Osteocyte (in vitro differentiated cells): ENCODE results near the gene TTYH2. TPM values are rescaled to one million over a fixed set of nuclear protein-coding genes. Genes with fewer than 3 reads are reported as not detected.

Experiments used
- DNase-seq: peaks from one replicate; pipeline ENCODE4 v3.0.0; 2021; ENCODE audit warnings: mixed read lengths; ENCODE audit not compliant: unreplicated experiment; ENCODE audit errors: extremely low spot score
- H3K27ac Mint-ChIP-seq: one replicate; pipeline ENCODE4 v1.8.0; 2021; ENCODE audit warnings: mild to moderate bottlenecking, mixed read lengths; ENCODE audit not compliant: unreplicated experiment
- H3K27me3 Mint-ChIP-seq: one replicate; pipeline ENCODE4 v1.8.0; 2021; ENCODE audit warnings: mixed read lengths; ENCODE audit not compliant: unreplicated experiment
- H3K36me3 Mint-ChIP-seq: one replicate; pipeline ENCODE4 v1.8.0; 2021; ENCODE audit warnings: mixed read lengths; ENCODE audit not compliant: unreplicated experiment
- H3K4me1 Mint-ChIP-seq: one replicate; pipeline ENCODE4 v1.8.0; 2021; ENCODE audit warnings: mixed read lengths; ENCODE audit not compliant: unreplicated experiment
- H3K4me3 Mint-ChIP-seq: one replicate; pipeline ENCODE4 v1.8.0; 2021; ENCODE audit warnings: mild to moderate bottlenecking, moderate library complexity, mixed read lengths; ENCODE audit not compliant: unreplicated experiment
- H3K9me3 Mint-ChIP-seq: one replicate; pipeline ENCODE4 v1.8.0; 2021; ENCODE audit warnings: mixed read lengths; ENCODE audit not compliant: unreplicated experiment
- CTCF ChIP-seq: fragments of 200-600 bp; sonication (generic); IDR thresholded peaks from 2 replicates; pipeline ENCODE4 v1.5.0; 2021; ENCODE audit warnings: antibody characterized with exemption, mild to moderate bottlenecking, moderate library complexity
- total RNA-seq: library from RNA; stranded (reverse); gene quantifications from 2 replicates; pipeline ENCODE4 v1.2.1, GENCODE V29; 2021

The TTYH2 gene
- total RNA-seq, 1 donor from 2014 or later = 1.8 TPM

- H3K4me1 Mint-ChIP-seq = peaks cover 15% of the 10 kb centered on the region
- no peaks in the 10 kb centered on the region for H3K9me3 Mint-ChIP-seq
- H3K27ac Mint-ChIP-seq = no peak overlapping the region
- TF ChIP-seq CTCF = no peak
- no peak for DNase-seq
- H3K4me3 Mint-ChIP-seq = no peak overlapping the region
- no peaks in the 10 kb centered on the region for H3K27me3 Mint-ChIP-seq
- no peaks in the 10 kb centered on the region for H3K36me3 Mint-ChIP-seq
These were observed 28.1 kb downstream of the TTYH2 start for GRCh38 chr17:74241431-74241830.

GRCh38 chr17:74241847-74242246 is 28.5 kb downstream of the TTYH2 start:
- Mint-ChIP-seq H3K27ac (no peak overlapping the region), H3K27me3 (no peaks in the 10 kb centered on the region), H3K36me3 (no peaks in the 10 kb centered on the region), H3K4me3 (no peak overlapping the region), H3K9me3 (no peaks in the 10 kb centered on the region), H3K4me1 (peaks cover 15% of the 10 kb centered on the region)
- no peak for TF ChIP-seq CTCF
- no peak for DNase-seq

GRCh38 chr17:74243013-74243755 is 29.8 kb downstream of the TTYH2 start:
- no peak for TF ChIP-seq CTCF
- Mint-ChIP-seq H3K27ac (no peak overlapping the region), H3K27me3 (no peaks in the 10 kb centered on the region), H3K9me3 (no peaks in the 10 kb centered on the region), H3K36me3 (no peaks in the 10 kb centered on the region), H3K4me3 (no peak overlapping the region), H3K4me1 (peaks cover 15% of the 10 kb centered on the region)
- no peak for DNase-seq

- TF ChIP-seq CTCF = no peak
- Mint-ChIP-seq H3K36me3 (no peaks in the 10 kb centered on the region), H3K9me3 (no peaks in the 10 kb centered on the region), H3K4me3 (no peak overlapping the region), H3K27me3 (no peaks in the 10 kb centered on the region), H3K27ac (no peak overlapping the region), H3K4me1 (peaks cover 15% of the 10 kb centered on the region)
- DNase-seq = no peak
These were observed 30.8 kb downstream of the TTYH2 start for GRCh38 chr17:74244128-74244527.

- Mint-ChIP-seq H3K27ac (no peak overlapping the region), H3K27me3 (no peaks in the 10 kb centered on the region), H3K4me3 (no peak overlapping the region), H3K36me3 (no peaks in the 10 kb centered on the region), H3K4me1 (peaks cover 15% of the 10 kb centered on the region), H3K9me3 (no peaks in the 10 kb centered on the region)
- TF ChIP-seq CTCF = no peak
- no peak for DNase-seq
These were observed 31.2 kb downstream of the TTYH2 start for GRCh38 chr17:74244548-74244947.
